IPS-20b (cell line): ENCODE measurements around the gene TMIGD3.

Source experiments
- H3K27ac ChIP-seq: one replicate; pipeline ENCODE4 v1.5.1; 2013; ENCODE audit warnings: low read length
- H3K27me3 ChIP-seq: 2 replicates; pipeline ENCODE4 v1.6.1; 2013; ENCODE audit warnings: mild to moderate bottlenecking, low read length, inconsistent platforms; ENCODE audit not compliant: insufficient read depth
- H3K36me3 ChIP-seq: 2 replicates; pipeline ENCODE4 v1.6.1; 2013; ENCODE audit warnings: low read depth, mild to moderate bottlenecking, inconsistent platforms, low read length, moderate library complexity; ENCODE audit not compliant: insufficient read depth
- H3K4me1 ChIP-seq: 2 replicates; pipeline ENCODE4 v1.6.1; 2013; ENCODE audit warnings: mild to moderate bottlenecking, control low read depth, inconsistent platforms, low read length, moderate library complexity; ENCODE audit not compliant: insufficient read depth
- H3K4me3 ChIP-seq: 2 replicates; pipeline ENCODE4 v1.5.1; 2013; ENCODE audit warnings: mild to moderate bottlenecking, low read length, inconsistent platforms
- H3K9ac ChIP-seq: 2 replicates; pipeline ENCODE4 v1.6.1; 2013; ENCODE audit warnings: low read depth, mild to moderate bottlenecking, inconsistent platforms, low read length, moderate library complexity
- H3K9me3 ChIP-seq: 2 replicates; pipeline ENCODE4 v1.6.1; 2013; ENCODE audit warnings: mild to moderate bottlenecking, low read depth, low read length, inconsistent platforms; ENCODE audit not compliant: insufficient read depth

TMIGD3 gene

GRCh38 chr1:111439461-111440351 is 63.7 kb downstream of the TMIGD3 start:
- H3K9ac ChIP-seq, result no peak overlapping the region
- H3K27me3 ChIP-seq, result no peaks in the 10 kb centered on the region
- H3K4me1 ChIP-seq, result no peaks in the 10 kb centered on the region
- H3K9me3 ChIP-seq, result no peaks in the 10 kb centered on the region
- peaks cover 78% of the 10 kb centered on the region for H3K36me3 ChIP-seq
- no peak overlapping the region for H3K4me3 ChIP-seq
- H3K27ac ChIP-seq, result no peak overlapping the region

GRCh38 chr1:111436726-111437125 is 66.7 kb downstream of the TMIGD3 start:
- H3K36me3 ChIP-seq, result peaks cover 48% of the 10 kb centered on the region
- H3K9me3 ChIP-seq, result no peaks in the 10 kb centered on the region
- no peak overlapping the region for H3K4me3 ChIP-seq
- no peaks in the 10 kb centered on the region for H3K27me3 ChIP-seq
- H3K9ac ChIP-seq, result no peak overlapping the region
- H3K27ac ChIP-seq, result no peak overlapping the region
- no peaks in the 10 kb centered on the region for H3K4me1 ChIP-seq
